Neural progenitor cell (in vitro differentiated cells): Measurements from ENCODE around the gene HIVEP2. TPM values are rescaled to one million over a fixed set of nuclear protein-coding genes. Genes with fewer than 3 reads are reported as not detected.

Experiments
- DNase-seq: peaks from one replicate; pipeline ENCODE4 v3.0.0-alpha.2; 2016; ENCODE audit warnings: low spot score
- H2AFZ ChIP-seq: fragments of 200-600 bp; sonication (generic); replicated peaks from 2 replicates; pipeline ENCODE4 v1.6.1; 2016; ENCODE audit warnings: antibody characterized with exemption
- H3F3A ChIP-seq: fragments of 200-600 bp; sonication (generic); 2 replicates; pipeline ENCODE4 v1.6.1; 2016; ENCODE audit warnings: antibody characterized with exemption, low read depth
- H3K27ac ChIP-seq: fragments of 200-600 bp; sonication (generic); 2 replicates; pipeline ENCODE4 v1.5.1; 2016; ENCODE audit warnings: mild to moderate bottlenecking
- H3K27me3 ChIP-seq: fragments of 200-600 bp; sonication (generic); 2 replicates; pipeline ENCODE4 v1.6.1; 2016; ENCODE audit warnings: mild to moderate bottlenecking, moderate library complexity
- H3K36me3 ChIP-seq: fragments of 200-600 bp; sonication (generic); 2 replicates; pipeline ENCODE4 v1.5.1; 2016
- H3K4me1 ChIP-seq: fragments of 200-600 bp; sonication (generic); 2 replicates; pipeline ENCODE4 v1.6.1; 2016; ENCODE audit warnings: mixed run types
- H3K4me2 ChIP-seq: fragments of 200-600 bp; sonication (generic); 2 replicates; pipeline ENCODE4 v1.6.1; 2016
- H3K4me3 ChIP-seq: fragments of 200-600 bp; sonication (generic); 2 replicates; pipeline ENCODE4 v1.5.1; 2016
- H3K79me2 ChIP-seq: fragments of 200-600 bp; sonication (generic); 2 replicates; pipeline ENCODE4 v1.6.1; 2016; ENCODE audit warnings: low read depth
- H3K9ac ChIP-seq: fragments of 200-600 bp; sonication (generic); 2 replicates; pipeline ENCODE4 v1.6.1; 2016
- H3K9me3 ChIP-seq: fragments of 200-600 bp; sonication (generic); 2 replicates; pipeline ENCODE4 v1.5.1; 2016; ENCODE audit warnings: low read depth
- H4K20me1 ChIP-seq: fragments of 200-600 bp; sonication (generic); 2 replicates; pipeline ENCODE4 v1.6.1; 2016; ENCODE audit warnings: low read depth
- H3K27ac Mint-ChIP-seq: 3 replicates; pipeline ENCODE4 v1.8.0; 2021; ENCODE audit warnings: mixed read lengths
- H3K27me3 Mint-ChIP-seq: 2 replicates; pipeline ENCODE4 v1.8.0; 2022; ENCODE audit warnings: low read depth, mild to moderate bottlenecking, inconsistent platforms, moderate library complexity, mixed read lengths; ENCODE audit not compliant: insufficient read depth
- H3K36me3 Mint-ChIP-seq: 3 replicates; pipeline ENCODE4 v1.8.0; 2021; ENCODE audit warnings: mixed read lengths
- H3K4me1 Mint-ChIP-seq: 3 replicates; pipeline ENCODE4 v1.8.0; 2021; ENCODE audit warnings: mixed read lengths
- H3K4me3 Mint-ChIP-seq: 3 replicates; pipeline ENCODE4 v1.8.0; 2021; ENCODE audit warnings: mild to moderate bottlenecking, moderate library complexity, mixed read lengths
- H3K9me3 Mint-ChIP-seq: 3 replicates; pipeline ENCODE4 v1.8.0; 2020; ENCODE audit warnings: mixed read lengths
- CTCF ChIP-seq: fragments of 200-600 bp; sonication (generic); IDR thresholded peaks from 2 replicates; pipeline ENCODE4 v1.5.1; 2017; ENCODE audit warnings: antibody characterized with exemption, mild to moderate bottlenecking
- EZH2 ChIP-seq: fragments of 200-600 bp; sonication (generic); IDR thresholded peaks from 2 replicates; pipeline ENCODE4 v1.6.1; 2017; ENCODE audit warnings: antibody characterized with exemption, mild to moderate bottlenecking, moderate library complexity
- EZH2phosphoT487 ChIP-seq: fragments of 200-600 bp; sonication (generic); IDR thresholded peaks from 2 replicates; pipeline ENCODE4 v1.6.1; 2017; ENCODE audit warnings: antibody characterized with exemption
- total RNA-seq: library from RNA; depleted of rRNA; stranded (reverse); fragments of >200 nt; gene quantifications from 2 replicates; pipeline ENCODE4 v1.2.3, GENCODE V29; 2015; ENCODE audit warnings: low replicate concordance

HIVEP2 gene
- total RNA-seq, 1 donor from 2014 or later: 2.1 TPM

DNA sequence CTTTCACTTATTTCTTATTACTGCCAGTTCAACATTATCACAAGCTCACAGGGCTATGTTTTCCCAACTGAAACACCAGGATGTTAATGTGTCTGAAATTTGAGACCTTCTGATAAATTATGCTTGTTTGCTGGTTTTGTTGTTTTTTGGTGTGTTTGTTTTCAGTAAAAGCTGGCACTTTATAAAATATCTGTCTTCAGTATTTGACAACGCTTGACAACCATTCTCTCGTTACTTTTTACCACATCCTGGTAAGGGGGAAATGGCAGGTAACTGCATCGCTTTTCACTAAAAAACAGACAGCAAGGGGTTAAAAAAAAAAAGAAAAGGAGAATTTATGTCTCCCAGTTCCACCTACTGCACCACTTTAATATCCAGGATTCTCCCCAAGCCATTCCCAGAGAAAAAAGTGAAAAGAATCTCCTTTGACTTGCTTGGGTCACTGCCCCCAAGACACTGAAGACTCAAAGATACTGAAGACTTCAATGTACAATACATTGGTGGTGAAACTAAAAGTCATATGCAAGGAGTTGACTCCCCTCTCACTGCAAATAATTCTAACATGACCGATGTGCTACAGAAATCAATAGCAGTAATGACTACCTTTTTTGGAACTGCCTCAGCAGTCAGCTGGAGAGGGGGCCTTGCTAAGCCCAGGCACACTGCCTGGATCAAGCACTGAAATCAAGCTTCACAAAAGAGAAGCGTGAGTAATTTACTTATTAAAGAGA is 88.9 kb downstream of the HIVEP2 start:
- H3K4me3 ChIP-seq: no peak overlapping the region
- no peak for DNase-seq
- H4K20me1 ChIP-seq: no peaks in the 10 kb centered on the region
- no peaks in the 10 kb centered on the region for H3F3A ChIP-seq
- H3K36me3 ChIP-seq: no peaks in the 10 kb centered on the region
- Mint-ChIP-seq H3K36me3 (no peaks in the 10 kb centered on the region), H3K9me3 (peaks cover 5% of the 10 kb centered on the region), H3K27ac (no peak overlapping the region), H3K4me3 (no peak overlapping the region), H3K27me3 (no peaks in the 10 kb centered on the region), H3K4me1 (peaks cover 49% of the 10 kb centered on the region)
- no peaks in the 10 kb centered on the region for H3K79me2 ChIP-seq
- no peaks in the 10 kb centered on the region for H3K27me3 ChIP-seq
- peak overlapping the region; percentile 6 for H3K4me2 ChIP-seq
- no peaks in the 10 kb centered on the region for H3K9me3 ChIP-seq
- no peak overlapping the region for H3K9ac ChIP-seq
- H2AFZ ChIP-seq: no peak overlapping the region
- H3K27ac ChIP-seq: no peak overlapping the region
- peaks cover 15% of the 10 kb centered on the region for H3K4me1 ChIP-seq
- TF ChIP-seq EZH2phosphoT487 (no peak), EZH2 (no peak), CTCF (no peak)

DNA sequence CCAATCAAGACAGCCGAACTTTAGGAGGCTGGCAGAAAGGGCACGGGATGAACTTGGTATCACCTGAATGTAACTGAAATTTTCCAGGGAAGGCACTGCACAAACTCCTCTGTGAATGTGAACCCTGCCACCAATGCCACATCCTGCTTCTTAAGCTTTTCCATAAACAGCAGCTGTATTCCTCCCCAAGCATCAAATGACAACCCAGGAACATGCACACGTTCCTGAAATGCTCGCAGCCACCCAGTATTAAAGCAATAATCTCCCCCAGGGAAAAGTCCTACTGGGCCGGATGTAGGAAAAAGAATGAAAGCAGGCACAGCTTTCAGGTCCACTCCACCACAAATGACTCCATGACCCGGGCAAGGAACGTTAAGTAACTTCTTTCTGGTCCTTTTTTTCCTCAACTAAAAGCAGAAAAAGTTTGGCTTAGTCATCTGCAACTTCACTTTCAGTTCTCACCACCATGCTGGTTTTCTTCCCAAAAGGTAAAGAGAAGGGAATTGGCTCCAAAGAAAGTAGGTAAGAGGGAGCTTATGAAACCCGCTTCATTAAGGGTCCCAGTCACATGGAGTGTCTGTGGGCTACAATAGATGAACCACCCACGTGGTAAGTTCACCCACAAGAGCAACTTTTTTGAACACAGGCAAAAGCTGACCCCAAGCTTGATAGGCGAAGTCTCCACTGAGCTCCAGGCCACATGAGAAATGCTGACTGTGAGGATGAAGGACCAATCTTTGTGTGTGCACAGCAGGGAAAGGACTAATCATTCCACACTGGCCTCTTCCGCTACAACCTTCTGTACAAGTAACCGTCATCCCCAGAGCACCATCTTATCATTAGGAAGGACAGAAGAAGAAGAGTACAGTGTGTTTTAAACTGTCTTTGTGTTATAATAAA is 90.1 kb downstream of the HIVEP2 start:
- H3K27ac ChIP-seq: no peak overlapping the region
- H3K4me3 ChIP-seq: no peak overlapping the region
- no peak overlapping the region for H3K9ac ChIP-seq
- Mint-ChIP-seq H3K36me3 (no peaks in the 10 kb centered on the region), H3K27ac (no peak overlapping the region), H3K4me1 (peaks cover 53% of the 10 kb centered on the region), H3K4me3 (no peak overlapping the region), H3K9me3 (peaks cover 2% of the 10 kb centered on the region), H3K27me3 (no peaks in the 10 kb centered on the region)
- H3K4me1 ChIP-seq: peaks cover 19% of the 10 kb centered on the region
- no peak overlapping the region for H3K4me2 ChIP-seq
- H3F3A ChIP-seq: no peaks in the 10 kb centered on the region
- no peak for TF ChIP-seq EZH2phosphoT487
- TF ChIP-seq EZH2: no peak
- TF ChIP-seq CTCF: no peak
- H3K79me2 ChIP-seq: no peaks in the 10 kb centered on the region
- no peaks in the 10 kb centered on the region for H3K36me3 ChIP-seq
- H2AFZ ChIP-seq: no peak overlapping the region
- peak; percentile 27 for DNase-seq
- no peaks in the 10 kb centered on the region for H3K9me3 ChIP-seq
- no peaks in the 10 kb centered on the region for H3K27me3 ChIP-seq
- H4K20me1 ChIP-seq: no peaks in the 10 kb centered on the region

DNA sequence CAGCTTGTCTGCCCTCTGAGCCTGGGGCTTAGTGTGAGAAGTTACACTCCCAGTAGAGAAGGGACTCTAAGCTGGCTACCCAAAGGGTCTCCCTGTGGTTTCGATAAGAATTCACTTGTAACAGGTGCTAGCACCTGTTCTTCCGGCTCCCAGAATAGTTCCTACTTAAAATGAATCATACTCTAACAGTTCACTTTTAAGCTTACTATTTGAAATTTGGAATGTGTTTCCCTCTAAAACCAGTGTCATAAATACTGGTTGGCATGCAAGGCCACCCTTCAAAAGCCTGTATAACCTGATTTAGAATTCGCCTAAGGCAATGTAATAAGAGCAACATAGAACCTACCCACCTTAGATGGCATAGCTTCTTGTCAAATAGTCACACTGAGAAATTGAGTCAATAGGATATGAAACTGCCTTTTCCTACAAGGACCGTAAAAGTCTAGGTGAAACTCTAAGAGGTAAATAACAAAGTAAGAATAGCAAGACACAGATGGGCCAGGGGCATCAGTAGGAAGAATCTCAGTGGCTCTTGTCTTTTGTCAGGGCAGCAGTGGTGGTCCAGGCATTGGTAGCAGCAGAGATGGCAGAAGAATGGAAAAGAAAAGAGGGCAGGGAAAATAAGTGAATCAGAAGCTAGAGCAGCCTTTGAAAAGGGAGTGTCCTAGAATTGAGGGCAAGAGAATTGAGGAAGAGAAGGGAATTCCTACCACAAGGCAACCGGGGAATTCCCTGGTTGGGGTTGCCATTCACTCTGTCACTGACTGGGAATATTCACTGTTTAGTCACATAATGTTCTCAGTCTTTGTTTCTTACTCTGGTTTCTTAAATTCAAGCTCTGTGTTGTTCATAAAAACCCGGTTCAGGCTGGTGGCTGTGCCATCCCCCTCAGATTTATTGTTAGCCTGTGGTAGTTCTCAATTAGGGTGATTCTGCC is 91.5 kb downstream of the HIVEP2 start:
- Histone ChIP-seq H3K4me3 (no peak overlapping the region), H3K4me2 (no peak overlapping the region), H3K36me3 (no peaks in the 10 kb centered on the region), H3F3A (no peaks in the 10 kb centered on the region), H3K4me1 (peaks cover 19% of the 10 kb centered on the region), H4K20me1 (no peaks in the 10 kb centered on the region), H3K27ac (no peak overlapping the region), H2AFZ (no peak overlapping the region), H3K27me3 (no peaks in the 10 kb centered on the region), H3K79me2 (no peaks in the 10 kb centered on the region), H3K9me3 (no peaks in the 10 kb centered on the region), H3K9ac (no peak overlapping the region)
- no peak for DNase-seq
- no peak for TF ChIP-seq EZH2phosphoT487
- TF ChIP-seq CTCF: no peak
- TF ChIP-seq EZH2: no peak
- Mint-ChIP-seq H3K4me1 (peaks cover 60% of the 10 kb centered on the region), H3K9me3 (peaks cover 2% of the 10 kb centered on the region), H3K36me3 (no peaks in the 10 kb centered on the region), H3K27ac (no peak overlapping the region), H3K27me3 (no peaks in the 10 kb centered on the region), H3K4me3 (no peak overlapping the region)
